Bronchial epithelial cell (primary cell): ENCODE results near the gene S1PR2. TPM values are rescaled to one million over a fixed set of nuclear protein-coding genes. Genes with fewer than 3 reads are reported as not detected.

Experiments
- DNase-seq: peaks from one replicate; pipeline ENCODE4 v3.0.0-alpha.2; 2010; ENCODE audit warnings: low read depth
- FAIRE-seq: peaks from 2 replicates; lab custom pipeline; 2011; peaks lifted over from hg19 to GRCh38; lab: Jason Lieb, UNC
- H3K27me3 ChIP-seq: 2 replicates; pipeline ENCODE4 v1.5.1; 2011; ENCODE audit warnings: low read length; ENCODE audit not compliant: control insufficient read depth, insufficient read depth
- H3K36me3 ChIP-seq: 2 replicates; pipeline ENCODE4 v1.5.1; 2011; ENCODE audit warnings: low read length; ENCODE audit not compliant: control insufficient read depth, insufficient read depth
- H3K4me3 ChIP-seq: 2 replicates; pipeline ENCODE4 v1.5.1; 2011; ENCODE audit warnings: mild to moderate bottlenecking, low read depth, low read length, control low read depth
- total RNA-seq: library from RNA; depleted of rRNA; stranded (reverse); fragments of >200 nt; gene quantifications from 2 replicates; pipeline ENCODE4 v1.2.1, GENCODE V29; 2014
- TF ChIP-seq, protein P1 (sequence below): IDR thresholded peaks from 2 replicates; pipeline ENCODE4 v1.5.1; 2011; ENCODE audit warnings: mild to moderate bottlenecking, moderate library complexity, low read length, control low read depth, inconsistent platforms; ENCODE audit not compliant: insufficient read depth, severe bottlenecking

S1PR2 gene
- total RNA-seq, 1 donor from 2014 or later, result 1.3 TPM

DNA sequence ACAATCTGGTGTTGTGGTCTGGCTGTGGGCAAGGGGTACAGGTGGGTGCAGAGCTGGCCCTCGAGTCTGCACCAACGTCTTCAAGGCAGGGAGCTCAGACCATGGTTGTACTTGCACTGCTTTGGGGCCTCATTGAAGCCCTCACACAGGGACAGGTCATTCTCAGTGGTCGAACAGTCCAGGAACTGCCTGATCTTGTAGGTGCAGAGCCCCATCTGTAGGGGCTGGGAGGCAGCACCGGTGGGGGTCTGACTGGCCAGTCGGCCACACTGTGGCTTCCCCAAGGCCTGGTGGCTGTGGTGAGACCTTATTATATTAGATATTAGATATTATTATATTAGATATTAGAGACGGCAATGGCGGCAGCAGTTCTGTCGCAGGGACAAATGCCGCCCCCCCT is 14.0 kb downstream of the S1PR2 start:
- Histone ChIP-seq H3K4me3 (no peak overlapping the region), H3K36me3 (no peaks in the 10 kb centered on the region), H3K27me3 (no peaks in the 10 kb centered on the region)
- FAIRE-seq (no peak), DNase-seq (no peak)
- TF ChIP-seq, protein P1, sequence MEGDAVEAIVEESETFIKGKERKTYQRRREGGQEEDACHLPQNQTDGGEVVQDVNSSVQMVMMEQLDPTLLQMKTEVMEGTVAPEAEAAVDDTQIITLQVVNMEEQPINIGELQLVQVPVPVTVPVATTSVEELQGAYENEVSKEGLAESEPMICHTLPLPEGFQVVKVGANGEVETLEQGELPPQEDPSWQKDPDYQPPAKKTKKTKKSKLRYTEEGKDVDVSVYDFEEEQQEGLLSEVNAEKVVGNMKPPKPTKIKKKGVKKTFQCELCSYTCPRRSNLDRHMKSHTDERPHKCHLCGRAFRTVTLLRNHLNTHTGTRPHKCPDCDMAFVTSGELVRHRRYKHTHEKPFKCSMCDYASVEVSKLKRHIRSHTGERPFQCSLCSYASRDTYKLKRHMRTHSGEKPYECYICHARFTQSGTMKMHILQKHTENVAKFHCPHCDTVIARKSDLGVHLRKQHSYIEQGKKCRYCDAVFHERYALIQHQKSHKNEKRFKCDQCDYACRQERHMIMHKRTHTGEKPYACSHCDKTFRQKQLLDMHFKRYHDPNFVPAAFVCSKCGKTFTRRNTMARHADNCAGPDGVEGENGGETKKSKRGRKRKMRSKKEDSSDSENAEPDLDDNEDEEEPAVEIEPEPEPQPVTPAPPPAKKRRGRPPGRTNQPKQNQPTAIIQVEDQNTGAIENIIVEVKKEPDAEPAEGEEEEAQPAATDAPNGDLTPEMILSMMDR, result no peak

DNA sequence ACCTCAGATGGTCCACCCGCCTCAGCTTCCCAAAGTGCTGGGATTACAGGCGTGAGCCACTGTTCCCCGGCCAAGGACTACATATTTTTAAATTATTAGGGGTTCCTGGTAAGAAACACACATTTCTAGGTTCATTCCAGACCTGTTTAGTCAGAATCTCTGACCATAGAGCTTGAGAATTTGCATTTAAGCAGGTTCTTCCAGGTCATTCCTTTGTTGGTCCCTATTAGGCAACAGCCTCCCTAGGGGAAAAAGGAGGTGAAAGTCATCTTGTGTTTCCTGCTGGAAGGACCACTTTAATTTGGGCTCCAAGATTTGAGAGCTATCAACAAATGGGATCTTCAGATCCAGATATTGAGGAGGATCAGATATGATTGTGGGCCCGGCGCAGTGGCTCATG is 16.3 kb downstream of the S1PR2 start:
- no peaks in the 10 kb centered on the region for H3K36me3 ChIP-seq
- FAIRE-seq (no peak), DNase-seq (peak; percentile 74)
- H3K4me3 ChIP-seq, result no peak overlapping the region
- no peaks in the 10 kb centered on the region for H3K27me3 ChIP-seq
- TF ChIP-seq, protein P1, result no peak

DNA sequence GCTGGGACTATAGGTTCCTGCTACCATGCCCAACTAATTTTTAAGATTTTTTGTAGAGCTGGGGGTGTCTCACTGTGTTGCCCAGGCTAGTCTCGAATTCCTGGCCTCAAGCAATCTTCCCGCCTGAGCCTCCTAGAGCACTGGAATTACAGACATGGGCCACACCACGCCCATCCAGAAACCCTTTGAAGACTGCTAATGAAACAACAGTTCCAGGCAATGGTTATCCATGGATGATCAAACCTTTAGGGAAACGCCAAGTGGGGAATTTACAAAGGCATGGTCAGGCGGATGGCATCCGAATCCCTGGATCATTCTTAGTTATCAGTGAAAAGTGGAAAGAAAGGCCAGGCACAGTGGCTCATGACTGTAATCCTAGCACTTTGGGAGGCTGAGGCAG is 19.4 kb downstream of the S1PR2 start:
- Histone ChIP-seq H3K4me3 (no peak overlapping the region), H3K27me3 (no peaks in the 10 kb centered on the region), H3K36me3 (no peaks in the 10 kb centered on the region)
- TF ChIP-seq, protein P1, result no peak
- no peak for DNase-seq
- no peak for FAIRE-seq

DNA sequence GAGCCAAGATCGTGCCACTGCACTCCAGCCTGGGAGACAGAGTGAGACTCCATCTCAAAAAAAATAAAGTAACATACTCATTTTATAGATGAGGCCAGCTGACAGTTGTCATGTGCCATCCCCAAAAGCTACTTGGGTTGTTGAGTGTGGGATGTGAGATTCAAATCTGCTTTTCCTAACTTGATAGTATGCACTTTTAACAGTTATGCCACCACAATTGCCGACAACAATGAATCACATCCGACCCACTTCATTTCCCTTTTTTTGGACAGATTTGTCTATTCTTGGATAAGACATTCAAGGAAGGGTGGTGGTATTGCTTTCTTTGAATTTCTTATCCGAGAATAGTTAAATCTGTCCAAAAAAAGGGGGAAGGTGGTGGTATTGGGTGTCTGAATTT is 20.1 kb downstream of the S1PR2 start:
- DNase-seq (no peak), FAIRE-seq (no peak)
- TF ChIP-seq, protein P1, result no peak
- no peaks in the 10 kb centered on the region for H3K36me3 ChIP-seq
- H3K4me3 ChIP-seq, result no peak overlapping the region
- H3K27me3 ChIP-seq, result no peaks in the 10 kb centered on the region

DNA sequence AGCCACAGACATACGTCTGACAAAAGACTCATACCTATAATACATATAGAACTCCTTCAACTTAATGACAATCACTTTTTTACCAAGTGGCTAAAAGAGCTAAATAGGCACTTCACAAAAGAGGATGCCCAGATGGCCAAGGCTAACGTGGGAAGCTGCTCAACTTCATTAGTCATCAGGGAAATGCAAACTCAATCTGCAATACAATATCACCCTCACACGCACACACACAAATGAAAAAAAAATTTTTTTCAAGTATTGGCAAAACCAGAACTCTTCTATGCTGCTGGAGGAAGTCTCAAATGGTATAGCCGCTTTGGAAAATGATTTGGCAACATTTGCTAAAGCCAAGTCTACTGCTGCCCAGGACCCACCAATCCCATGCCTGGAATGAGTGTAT is 21.8 kb downstream of the S1PR2 start:
- no peak for FAIRE-seq
- peak; percentile 69 for DNase-seq
- H3K36me3 ChIP-seq, result no peaks in the 10 kb centered on the region

DNA sequence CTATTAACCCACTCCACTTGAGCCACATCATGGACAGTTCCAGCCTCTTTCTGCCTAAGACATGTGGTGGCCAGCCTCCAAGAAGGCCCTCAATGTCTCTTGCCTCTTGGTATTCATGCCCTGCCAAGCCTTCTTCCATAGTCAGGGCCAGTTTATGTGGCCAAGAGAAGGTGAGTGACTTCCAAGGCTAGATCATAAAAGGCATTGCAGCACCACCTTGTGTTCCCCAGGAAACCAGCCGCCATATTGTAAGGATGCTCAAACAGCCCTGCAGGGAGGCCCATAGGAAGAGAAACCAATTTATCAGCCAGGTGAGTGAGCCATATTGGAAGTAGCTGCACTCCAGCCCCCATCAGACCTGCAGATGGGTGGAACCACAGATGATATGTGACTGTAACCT is 24.1 kb downstream of the S1PR2 start:
- TF ChIP-seq, protein P1, result no peak
- Histone ChIP-seq H3K27me3 (no peaks in the 10 kb centered on the region), H3K4me3 (no peak overlapping the region), H3K36me3 (no peaks in the 10 kb centered on the region)
- DNase-seq (no peak), FAIRE-seq (no peak)

More for the DNA sequence above, 21.8 kb downstream of the S1PR2 start:
- H3K27me3 ChIP-seq, result no peaks in the 10 kb centered on the region
- TF ChIP-seq, protein P1, result no peak
- H3K4me3 ChIP-seq, result no peak overlapping the region
